BLaER1 (cell line): Measurements from ENCODE around the gene UBE2K.
"Not testable (repeated sequence)": the region's sequence is repeated elsewhere in the genome, so short reads cannot be mapped to it uniquely, and the experiment has no call there.

Source experiments
- H3K27ac ChIP-seq: shearing (Covaris generic); formaldehyde crosslinking; 2 replicates; pipeline ENCODE4 v1.8.1; 2022
- H3K27me3 ChIP-seq: shearing (Covaris generic); formaldehyde crosslinking; 2 replicates; pipeline ENCODE4 v1.8.1; 2022
- H3K36me3 ChIP-seq: shearing (Covaris generic); formaldehyde crosslinking; 2 replicates; pipeline ENCODE4 v1.8.1; 2022
- H3K4me1 ChIP-seq: shearing (Covaris generic); formaldehyde crosslinking; 2 replicates; pipeline ENCODE4 v1.8.1; 2022
- H3K4me2 ChIP-seq: shearing (Covaris generic); formaldehyde crosslinking; 2 replicates; pipeline ENCODE4 v1.8.1; 2022
- H3K4me3 ChIP-seq: shearing (Covaris generic); formaldehyde crosslinking; 2 replicates; pipeline ENCODE4 v1.8.1; 2022
- H3K9ac ChIP-seq: shearing (Covaris generic); formaldehyde crosslinking; 2 replicates; pipeline ENCODE4 v1.8.1; 2022
- H3K9me3 ChIP-seq: shearing (Covaris generic); formaldehyde crosslinking; 2 replicates; pipeline ENCODE4 v1.8.1; 2022
- H4K20me1 ChIP-seq: shearing (Covaris generic); formaldehyde crosslinking; 2 replicates; pipeline ENCODE4 v1.8.1; 2022
- Cebpa-rat ChIP-seq: shearing (Covaris generic); IDR thresholded peaks from 2 replicates; pipeline ENCODE4 v1.8.1; 2022

Gene UBE2K

DNA sequence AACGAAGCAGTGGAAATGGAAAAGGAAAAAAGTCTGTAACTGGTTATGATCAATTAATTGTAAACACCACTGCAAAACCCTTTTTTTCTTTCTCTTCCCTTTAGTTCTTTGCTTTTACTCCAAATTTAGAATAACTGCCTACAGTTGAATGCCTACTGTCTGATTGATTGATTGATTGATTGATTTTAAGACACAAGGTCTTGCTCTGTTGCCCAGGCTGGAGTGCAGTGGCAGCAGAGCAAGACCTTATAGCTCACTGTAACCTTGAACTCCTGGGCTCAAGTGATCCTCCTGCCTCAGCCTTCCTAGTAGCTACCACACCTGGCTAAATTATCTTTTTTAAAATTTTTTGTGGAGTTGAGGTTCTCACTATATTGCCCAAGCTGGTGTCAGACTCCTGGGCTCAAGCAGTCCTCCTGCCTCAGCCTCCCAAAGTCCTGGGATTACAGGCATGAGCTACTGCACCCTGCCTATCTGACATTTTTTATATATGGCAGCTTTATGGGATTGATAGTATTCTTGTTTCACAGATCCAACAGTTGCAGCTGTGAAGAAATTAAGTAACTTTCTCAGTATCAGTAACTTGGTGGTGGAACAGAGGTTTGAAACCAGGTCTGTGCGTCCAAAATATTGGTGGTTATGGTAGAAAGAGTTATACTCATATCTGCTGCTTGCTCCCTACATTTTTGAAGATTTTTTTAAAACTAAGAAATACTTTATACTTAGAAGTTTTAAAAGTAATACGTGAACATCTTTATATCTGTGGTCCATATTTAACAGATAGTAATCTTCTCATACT is 12.4 kb downstream of the UBE2K start:
- Histone ChIP-seq H3K4me2 (peak overlapping the region; percentile 48), H3K36me3 (peaks cover 38% of the 10 kb centered on the region), H4K20me1 (peaks cover 98% of the 10 kb centered on the region), H3K4me3 (no peak overlapping the region), H3K9ac (no peak overlapping the region), H3K27ac (no peak overlapping the region), H3K27me3 (no peaks in the 10 kb centered on the region), H3K4me1 (peaks cover 63% of the 10 kb centered on the region), H3K9me3 (no peaks in the 10 kb centered on the region)
- no peak for TF ChIP-seq Cebpa-rat

DNA sequence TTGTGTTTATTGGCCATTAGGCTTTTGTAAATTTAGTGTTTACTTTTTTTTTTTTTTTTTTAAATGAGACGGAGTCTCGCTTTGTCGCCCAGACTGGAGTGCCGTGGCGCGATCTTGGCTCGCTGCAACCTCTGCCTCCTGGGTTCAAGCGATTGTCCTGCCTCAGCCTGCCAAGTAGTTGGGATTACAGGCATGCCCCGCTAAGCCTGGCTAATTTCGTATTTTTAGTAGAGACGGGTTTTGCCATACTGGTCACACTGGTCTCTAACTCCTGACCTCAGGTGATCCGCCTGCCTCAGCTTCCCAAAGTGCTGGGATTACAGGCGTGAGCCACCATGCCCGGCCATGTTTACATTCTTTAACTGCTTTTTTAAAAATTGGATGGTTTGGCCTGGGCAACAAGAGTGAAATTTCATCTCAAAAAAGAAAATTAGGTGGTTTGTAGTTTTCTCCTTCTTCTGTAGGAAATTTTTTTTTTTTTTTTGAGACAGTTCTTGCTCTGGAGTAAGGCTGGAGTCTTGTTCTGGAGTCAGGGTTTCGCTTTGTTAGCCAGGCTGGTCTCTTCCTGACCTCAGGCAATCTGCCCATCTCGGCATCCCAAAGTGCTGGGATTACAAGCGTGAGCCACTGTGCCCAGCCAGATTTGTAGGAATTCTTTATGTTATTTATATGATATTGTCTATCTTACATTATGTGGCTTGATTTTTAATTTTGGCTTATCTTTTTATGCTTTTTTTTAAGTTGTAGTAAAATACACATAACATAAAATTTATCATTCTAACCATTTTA is 15.1 kb downstream of the UBE2K start:
- H3K4me1 ChIP-seq: peaks cover 70% of the 10 kb centered on the region
- no peak overlapping the region for H3K27ac ChIP-seq
- no peak overlapping the region for H3K9ac ChIP-seq
- H3K4me2 ChIP-seq: peak overlapping the region; percentile 55
- H3K4me3 ChIP-seq: no peak overlapping the region
- H3K36me3 ChIP-seq: peaks cover 33% of the 10 kb centered on the region
- H4K20me1 ChIP-seq: peaks cover 95% of the 10 kb centered on the region
- no peak for TF ChIP-seq Cebpa-rat
- H3K9me3 ChIP-seq: 0 out of 2 replicates have a peak, but pooled peaks cover 4% of the 10 kb centered on the region
- no peaks in the 10 kb centered on the region for H3K27me3 ChIP-seq

DNA sequence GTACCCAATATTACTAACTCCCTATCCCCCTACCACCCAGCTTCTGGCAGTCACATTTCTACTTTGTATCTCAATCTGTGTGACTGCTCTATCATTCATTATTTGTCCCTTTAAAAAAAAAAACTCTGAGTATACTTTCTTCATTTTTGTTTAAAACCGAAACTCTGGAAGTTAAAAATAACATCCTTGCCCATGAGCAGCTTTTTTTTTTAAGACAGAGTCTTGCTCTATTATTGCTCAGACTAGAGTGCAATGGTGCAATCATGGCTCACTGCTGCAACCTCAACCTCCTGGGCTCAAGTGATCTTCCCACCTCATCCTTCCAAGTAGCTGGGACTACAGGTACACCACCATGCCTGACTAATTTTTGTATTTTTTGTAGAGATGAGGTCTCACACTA is 15.8 kb downstream of the UBE2K start:
- Histone ChIP-seq H3K4me2 (peak overlapping the region; percentile 55), H3K27me3 (no peaks in the 10 kb centered on the region), H4K20me1 (peaks cover 95% of the 10 kb centered on the region), H3K36me3 (peaks cover 39% of the 10 kb centered on the region), H3K9ac (no peak overlapping the region), H3K4me1 (peaks cover 69% of the 10 kb centered on the region), H3K27ac (no peak overlapping the region), H3K9me3 (0 out of 2 replicates have a peak, but pooled peaks cover 4% of the 10 kb centered on the region), H3K4me3 (no peak overlapping the region)
- TF ChIP-seq Cebpa-rat: no peak

GRCh38 chr4:39714166-39714565 is 16.2 kb downstream of the UBE2K start:
- H3K4me3 ChIP-seq: no peak overlapping the region
- peaks cover 44% of the 10 kb centered on the region for H3K36me3 ChIP-seq
- 0 out of 2 replicates have a peak, but pooled peaks cover 4% of the 10 kb centered on the region for H3K9me3 ChIP-seq
- H3K9ac ChIP-seq: no peak overlapping the region
- no peaks in the 10 kb centered on the region for H3K27me3 ChIP-seq
- no peak for TF ChIP-seq Cebpa-rat
- peaks cover 67% of the 10 kb centered on the region for H3K4me1 ChIP-seq
- H3K4me2 ChIP-seq: peak overlapping the region; percentile 55
- H4K20me1 ChIP-seq: peaks cover 95% of the 10 kb centered on the region
- no peak overlapping the region for H3K27ac ChIP-seq

DNA sequence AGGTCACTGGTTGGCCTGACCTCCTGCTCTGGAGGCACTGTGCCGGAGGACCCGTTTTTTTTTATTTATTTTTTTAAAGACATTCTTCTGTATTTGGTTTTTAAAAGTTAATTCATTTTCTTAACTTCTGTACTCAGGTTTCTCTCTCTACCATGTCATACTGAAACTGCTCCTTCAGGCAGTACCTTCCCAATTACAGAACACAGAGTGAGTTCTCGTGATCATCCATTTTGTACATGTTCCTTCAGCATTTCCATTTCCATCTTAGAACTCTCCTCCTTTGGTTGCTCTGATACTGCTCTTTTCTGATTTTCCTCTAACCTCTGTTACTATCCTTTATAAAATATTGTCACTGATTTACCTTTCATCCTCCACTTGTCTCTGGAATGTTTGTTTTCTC is 17.9 kb downstream of the UBE2K start:
- no peak for TF ChIP-seq Cebpa-rat
- Histone ChIP-seq H3K27ac (no peak overlapping the region), H3K4me3 (no peak overlapping the region), H3K4me2 (no peak overlapping the region), H4K20me1 (peaks cover 95% of the 10 kb centered on the region), H3K27me3 (no peaks in the 10 kb centered on the region), H3K9ac (no peak overlapping the region), H3K4me1 (peaks cover 53% of the 10 kb centered on the region), H3K36me3 (peaks cover 46% of the 10 kb centered on the region), H3K9me3 (0 out of 2 replicates have a peak, but pooled peaks cover 4% of the 10 kb centered on the region)

DNA sequence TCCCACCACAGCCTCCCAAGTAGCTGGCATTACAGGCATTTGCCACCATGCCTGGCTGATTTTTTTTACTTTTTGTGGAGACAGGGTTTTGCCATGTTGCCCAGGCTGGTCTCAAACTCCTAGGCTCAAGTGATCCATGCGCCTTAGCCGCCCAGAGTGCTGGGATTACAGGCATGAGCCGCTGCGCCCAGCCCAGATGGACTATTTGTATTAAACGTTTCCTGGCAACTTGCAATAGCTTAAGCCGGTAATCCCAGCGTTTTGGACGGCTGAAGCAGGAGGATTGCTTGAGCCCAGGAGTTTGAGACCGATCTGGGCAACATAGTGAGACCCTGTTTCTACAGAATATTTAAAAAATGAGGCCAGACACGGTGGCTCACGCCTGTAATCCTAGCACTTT is 18.4 kb downstream of the UBE2K start:
- peak overlapping the region; percentile 43; the same call in 1 of the 2 replicates for H3K4me2 ChIP-seq
- H3K27ac ChIP-seq: no peak overlapping the region
- no peak overlapping the region for H3K4me3 ChIP-seq
- peaks cover 95% of the 10 kb centered on the region for H4K20me1 ChIP-seq
- no peak overlapping the region for H3K9ac ChIP-seq
- peaks cover 53% of the 10 kb centered on the region for H3K4me1 ChIP-seq
- H3K9me3 ChIP-seq: 0 out of 2 replicates have a peak, but pooled peaks cover 4% of the 10 kb centered on the region
- H3K36me3 ChIP-seq: peaks cover 49% of the 10 kb centered on the region
- H3K27me3 ChIP-seq: no peaks in the 10 kb centered on the region
- TF ChIP-seq Cebpa-rat: no peak

- Histone ChIP-seq H3K4me1 (peaks cover 41% of the 10 kb centered on the region), H3K36me3 (peaks cover 52% of the 10 kb centered on the region), H3K4me2 (peak overlapping the region; percentile 43), H4K20me1 (peaks cover 95% of the 10 kb centered on the region)
- H3K9me3 ChIP-seq, H3K4me3 ChIP-seq, H3K27me3 ChIP-seq, H3K9ac ChIP-seq, H3K27ac ChIP-seq: not testable (repeated sequence)
These were observed 19.8 kb downstream of the UBE2K start for GRCh38 chr4:39717743-39718142.

DNA sequence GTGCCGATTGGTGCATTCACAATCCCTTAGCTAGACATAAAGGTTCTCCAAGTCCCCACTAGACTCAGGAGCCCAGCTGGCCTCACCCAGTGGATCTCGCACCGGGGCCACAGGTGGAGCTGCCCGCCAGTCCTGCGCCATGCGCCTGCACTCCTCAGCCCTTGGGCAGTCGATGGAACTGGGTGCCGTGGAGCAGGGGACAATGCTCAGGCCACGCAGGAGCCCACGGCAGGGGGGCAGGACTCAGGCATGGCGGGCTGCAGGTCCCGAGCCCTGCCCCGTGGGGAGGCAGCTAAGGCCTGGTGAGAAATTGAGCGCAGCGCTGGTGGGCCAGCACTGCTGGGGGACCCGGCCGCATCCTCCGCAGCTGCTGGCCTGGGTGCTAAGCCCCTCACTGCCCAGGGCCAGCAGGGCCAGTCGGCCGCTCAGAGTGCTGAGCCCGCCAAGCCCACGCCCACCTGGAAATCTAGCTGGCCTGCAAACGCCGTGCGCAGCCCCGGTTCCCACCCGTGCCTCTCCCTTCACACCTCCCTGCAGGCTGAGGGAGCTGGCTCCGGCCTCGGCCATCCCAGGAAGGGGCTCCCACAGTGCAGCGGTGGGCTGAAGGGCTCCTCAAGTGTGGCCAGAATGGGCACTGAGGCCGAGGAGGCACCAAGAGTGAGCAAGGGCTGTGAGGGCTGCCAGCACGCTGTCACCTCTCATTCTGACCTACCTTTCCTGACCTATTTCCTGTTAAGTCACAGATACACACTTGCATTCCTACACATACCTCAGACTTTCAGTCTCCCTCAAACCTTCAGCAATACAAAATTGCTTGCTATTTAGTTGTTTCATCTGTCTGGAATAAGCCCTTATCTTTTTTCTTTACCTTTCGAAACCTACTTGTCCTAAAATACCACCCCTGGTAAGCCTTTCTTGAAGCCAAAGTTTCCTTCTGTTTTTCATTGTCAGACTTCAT is 20.7 kb downstream of the UBE2K start:
- H3K4me3 ChIP-seq: no peak overlapping the region
- no peak overlapping the region for H3K4me2 ChIP-seq
- no peak overlapping the region for H3K27ac ChIP-seq
- no peak for TF ChIP-seq Cebpa-rat
- H3K4me1 ChIP-seq: peaks cover 32% of the 10 kb centered on the region
- no peak overlapping the region for H3K9ac ChIP-seq
- H3K27me3 ChIP-seq: no peaks in the 10 kb centered on the region
- 0 out of 2 replicates have a peak, but pooled peaks cover 4% of the 10 kb centered on the region for H3K9me3 ChIP-seq
- peaks cover 95% of the 10 kb centered on the region for H4K20me1 ChIP-seq
- H3K36me3 ChIP-seq: peaks cover 61% of the 10 kb centered on the region
